Liver (tissue), 9 donors: ENCODE measurements around the gene METTL6. TPM values are rescaled to one million over a fixed set of nuclear protein-coding genes. Genes with fewer than 3 reads are reported as not detected.
A peak's percentile ranks its signal among the peaks of the same experiment; 100 is the strongest.

Experiments used
- DNase-seq: peaks from one replicate; pipeline ENCODE4 v3.0.0-alpha.2; 2017; ENCODE audit warnings: low spot score
- H3K27ac ChIP-seq, 2 donors: one replicate each; pipeline ENCODE4 v1.7.0; 2013; ENCODE audit warnings: inconsistent platforms in 2 of 2, low read length in 2 of 2, control low read depth in 1 of 2, low read depth in 1 of 2, mild to moderate bottlenecking in 1 of 2
- H3K27me3 ChIP-seq, 4 donors: one replicate each; pipeline versions ENCODE4 v1.6.1 to v1.7.0; 2013; ENCODE audit warnings: low read length in 3 of 4, inconsistent platforms in 1 of 4, mild to moderate bottlenecking in 1 of 4, moderate library complexity in 1 of 4; ENCODE audit not compliant: control insufficient read depth in 4 of 4, insufficient read depth in 4 of 4
- H3K36me3 ChIP-seq, 4 donors: one replicate each; pipeline versions ENCODE4 v1.6.1 to v1.7.0; 2013; ENCODE audit warnings: low read length in 3 of 4, mild to moderate bottlenecking in 3 of 4, low read depth in 1 of 4, moderate library complexity in 1 of 4; ENCODE audit not compliant: control insufficient read depth in 4 of 4, insufficient read depth in 3 of 4
- H3K4me1 ChIP-seq, 4 donors: one replicate each; pipeline versions ENCODE4 v1.6.1 to v1.7.0; 2013; ENCODE audit warnings: low read length in 3 of 4, mild to moderate bottlenecking in 3 of 4, moderate library complexity in 1 of 4; ENCODE audit not compliant: control insufficient read depth in 4 of 4, insufficient read depth in 4 of 4
- H3K4me3 ChIP-seq, 3 donors: one replicate each; pipeline versions ENCODE4 v1.6.1 to v1.7.0; 2013; ENCODE audit warnings: low read length in 3 of 3, control low read depth in 1 of 3, low read depth in 1 of 3, mild to moderate bottlenecking in 1 of 3
- H3K9ac ChIP-seq, 2 donors: one replicate each; pipeline ENCODE4 v1.7.0; 2013; ENCODE audit warnings: low read length in 2 of 2, mild to moderate bottlenecking in 2 of 2, moderate library complexity in 2 of 2, control low read depth in 1 of 2, low read depth in 1 of 2
- H3K9me3 ChIP-seq, 4 donors: one replicate each; pipeline versions ENCODE4 v1.6.1 to v1.7.0; 2013; ENCODE audit warnings: low read length in 3 of 4; ENCODE audit not compliant: control insufficient read depth in 4 of 4
- EGR1 ChIP-seq, 2 donors: IDR thresholded peaks; 2 replicates each; pipeline ENCODE4 v1.6.1; 2016 to 2018; ENCODE audit warnings: antibody characterized with exemption in 2 of 2, low read depth in 2 of 2
- FOXA1 ChIP-seq: IDR thresholded peaks from 2 replicates; pipeline ENCODE4 v1.6.1; 2016; ENCODE audit warnings: antibody characterized with exemption
- FOXA2 ChIP-seq: IDR thresholded peaks from 2 replicates; pipeline ENCODE4 v1.6.1; 2016; ENCODE audit warnings: antibody characterized with exemption
- GABPA ChIP-seq, 2 donors: IDR thresholded peaks in 1 of 2; conservative IDR thresholded peaks in 1 of 2; 2 replicates each; pipeline ENCODE4 v1.6.1; 2016; ENCODE audit warnings: antibody characterized with exemption in 2 of 2, mild to moderate bottlenecking in 1 of 2, moderate library complexity in 1 of 2
- HNF4A ChIP-seq, 2 donors: conservative IDR thresholded peaks; 2 replicates each; pipeline ENCODE4 v1.6.1; 2016; ENCODE audit warnings: antibody characterized with exemption in 2 of 2, mild to moderate bottlenecking in 2 of 2
- HNF4G ChIP-seq: IDR thresholded peaks from 2 replicates; pipeline ENCODE4 v1.6.1; 2016; ENCODE audit warnings: antibody characterized with exemption
- JUND ChIP-seq, 2 donors: IDR thresholded peaks; 2 replicates each; pipeline ENCODE4 v1.6.1; 2016; ENCODE audit warnings: antibody characterized with exemption in 2 of 2
- NR2F2 ChIP-seq: IDR thresholded peaks from 2 replicates; pipeline ENCODE4 v1.6.1; 2016; ENCODE audit warnings: antibody characterized with exemption
- RAD21 ChIP-seq, 2 donors: IDR thresholded peaks; 2 replicates each; pipeline ENCODE4 v1.6.1; 2016; ENCODE audit warnings: antibody characterized with exemption in 2 of 2, mild to moderate bottlenecking in 2 of 2
- RXRA ChIP-seq, 2 donors: IDR thresholded peaks; 2 replicates each; pipeline ENCODE4 v1.6.1; 2017 to 2018; ENCODE audit warnings: antibody characterized with exemption in 2 of 2, mild to moderate bottlenecking in 1 of 2
- SP1 ChIP-seq: IDR thresholded peaks from 2 replicates; pipeline ENCODE4 v1.6.1; 2018; ENCODE audit warnings: antibody characterized with exemption, mild to moderate bottlenecking
- TAF1 ChIP-seq: conservative IDR thresholded peaks from 2 replicates; pipeline ENCODE4 v1.6.1; 2016; ENCODE audit warnings: antibody characterized with exemption, mild to moderate bottlenecking
- YY1 ChIP-seq: IDR thresholded peaks from 2 replicates; pipeline ENCODE4 v1.6.1; 2016; ENCODE audit warnings: antibody characterized with exemption, mild to moderate bottlenecking
- WGBS: extraction: QIAGEN DNeasy Blood & Tissue Kit; methylation state at CpG from one replicate; pipeline ENCODE4 v1.1.7; 2013; 5-methylcytosine and 5-hydroxymethylcytosine counted together
- polyA plus RNA-seq, 2 donors: library from polyadenylated mRNA; stranded (reverse) in 1 of 2; unstranded in 1 of 2; fragments of 200-250 nt in 1 of 2; fragments of >200 nt in 1 of 2; fragmentation: Nextera tagmentation in 1 of 2; extraction: Ambion mirVana in 1 of 2; gene quantifications; one replicate each; pipeline versions ENCODE4 v1.2.1 to v1.2.3, GENCODE V29; 2013 to 2015
- total RNA-seq, 2 donors: library from RNA; depleted of rRNA; stranded (reverse); fragments of >200 nt; gene quantifications; one replicate each; pipeline ENCODE4 v1.2.3, GENCODE V29; 2014
- TF ChIP-seq, protein P1 (sequence below): IDR thresholded peaks from 2 replicates; pipeline ENCODE4 v1.6.1; 2016; ENCODE audit warnings: antibody characterized with exemption, mild to moderate bottlenecking
- TF ChIP-seq, protein P2 (sequence below): IDR thresholded peaks from 2 replicates; pipeline ENCODE4 v1.6.1; 2016; ENCODE audit warnings: antibody characterized with exemption
- TF ChIP-seq, protein P3 (sequence below): IDR thresholded peaks from 2 replicates; pipeline ENCODE4 v1.6.1; 2016; ENCODE audit warnings: antibody characterized with exemption
- TF ChIP-seq, protein P4 (sequence below): fragments of 150-350 bp; IDR thresholded peaks from 2 replicates; pipeline ENCODE4 v1.5.1; 2017; ENCODE audit warnings: improper control_type of control experiment, low read depth, low read length; ENCODE audit not compliant: missing input control
- TF ChIP-seq, protein P5 (sequence below): IDR thresholded peaks from 2 replicates; pipeline ENCODE4 v1.6.1; 2016; ENCODE audit warnings: antibody characterized with exemption
- donor health status: healthy.
- donor health status: healthy.
- donor health status: healthy.
- donor health status: healthy.
- donor health status: healthy.

METTL6 gene
- total and polyA plus RNA-seq, 4 donors, result 2.0 to 9.1 (median 5.9) TPM

GRCh38 chr3:15409774-15410173, 17.6 kb downstream of the METTL6 start:
- WGBS, result 93% methylated on average over 2 of the region's 2 CpGs
- H3K27ac ChIP-seq, result peak overlapping the region; percentile 64 to 85
- peaks cover 0 to 11% (median 4%) of the 10 kb centered on the region in 4 donors for H3K4me1 ChIP-seq

GRCh38 chr3:15409239-15409638, 18.1 kb downstream of the METTL6 start:
- H3K27ac ChIP-seq, result peak overlapping the region; percentile 67 to 85
- H3K4me3 ChIP-seq, result no peak overlapping the region
- H3K4me1 ChIP-seq, result peaks cover 0 to 11% (median 4%) of the 10 kb centered on the region in 4 donors
- WGBS, result 53% methylated on average over 3 of the region's 3 CpGs
- DNase-seq, result no peak
- H3K9me3 ChIP-seq, result no peaks in the 10 kb centered on the region
- no peaks in the 10 kb centered on the region for H3K27me3 ChIP-seq
- peak overlapping the region in 1 of 2 donors; percentile 54 for H3K9ac ChIP-seq
- peaks cover 2 to 29% (median 16%) of the 10 kb centered on the region in 4 donors for H3K36me3 ChIP-seq
- TF ChIP-seq GABPA (IDR thresholded peaks at IDR 0.05 in 1 of 2, conservative IDR thresholded peaks at IDR 0.05 in 1 of 2) (peak in 1 of 2 donors; percentile 66), HNF4G (no peak), RXRA (IDR thresholded peaks at IDR 0.05) (peak; percentile 65 to 91), RAD21 (IDR thresholded peaks at IDR 0.05) (peak; percentile 42 to 46), HNF4A (conservative IDR thresholded peaks at IDR 0.05) (peak; percentile 80 to 83), YY1 (peak; percentile 37), SP1 (peak; percentile 59), FOXA2 (peak; percentile 54), NR2F2 (peak; percentile 10), FOXA1 (peak; percentile 29), TAF1 (no peak), JUND (IDR thresholded peaks at IDR 0.05) (peak; percentile 48 to 75), EGR1 (IDR thresholded peaks at IDR 0.05; ENCODE audit: low read depth in 2 of 2) (peak in 1 of 2 donors; percentile 81)
- TF ChIP-seq, protein P1, sequence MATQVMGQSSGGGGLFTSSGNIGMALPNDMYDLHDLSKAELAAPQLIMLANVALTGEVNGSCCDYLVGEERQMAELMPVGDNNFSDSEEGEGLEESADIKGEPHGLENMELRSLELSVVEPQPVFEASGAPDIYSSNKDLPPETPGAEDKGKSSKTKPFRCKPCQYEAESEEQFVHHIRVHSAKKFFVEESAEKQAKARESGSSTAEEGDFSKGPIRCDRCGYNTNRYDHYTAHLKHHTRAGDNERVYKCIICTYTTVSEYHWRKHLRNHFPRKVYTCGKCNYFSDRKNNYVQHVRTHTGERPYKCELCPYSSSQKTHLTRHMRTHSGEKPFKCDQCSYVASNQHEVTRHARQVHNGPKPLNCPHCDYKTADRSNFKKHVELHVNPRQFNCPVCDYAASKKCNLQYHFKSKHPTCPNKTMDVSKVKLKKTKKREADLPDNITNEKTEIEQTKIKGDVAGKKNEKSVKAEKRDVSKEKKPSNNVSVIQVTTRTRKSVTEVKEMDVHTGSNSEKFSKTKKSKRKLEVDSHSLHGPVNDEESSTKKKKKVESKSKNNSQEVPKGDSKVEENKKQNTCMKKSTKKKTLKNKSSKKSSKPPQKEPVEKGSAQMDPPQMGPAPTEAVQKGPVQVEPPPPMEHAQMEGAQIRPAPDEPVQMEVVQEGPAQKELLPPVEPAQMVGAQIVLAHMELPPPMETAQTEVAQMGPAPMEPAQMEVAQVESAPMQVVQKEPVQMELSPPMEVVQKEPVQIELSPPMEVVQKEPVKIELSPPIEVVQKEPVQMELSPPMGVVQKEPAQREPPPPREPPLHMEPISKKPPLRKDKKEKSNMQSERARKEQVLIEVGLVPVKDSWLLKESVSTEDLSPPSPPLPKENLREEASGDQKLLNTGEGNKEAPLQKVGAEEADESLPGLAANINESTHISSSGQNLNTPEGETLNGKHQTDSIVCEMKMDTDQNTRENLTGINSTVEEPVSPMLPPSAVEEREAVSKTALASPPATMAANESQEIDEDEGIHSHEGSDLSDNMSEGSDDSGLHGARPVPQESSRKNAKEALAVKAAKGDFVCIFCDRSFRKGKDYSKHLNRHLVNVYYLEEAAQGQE, result peak; percentile 72
- TF ChIP-seq, protein P2, sequence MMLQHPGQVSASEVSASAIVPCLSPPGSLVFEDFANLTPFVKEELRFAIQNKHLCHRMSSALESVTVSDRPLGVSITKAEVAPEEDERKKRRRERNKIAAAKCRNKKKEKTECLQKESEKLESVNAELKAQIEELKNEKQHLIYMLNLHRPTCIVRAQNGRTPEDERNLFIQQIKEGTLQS, result peak; percentile 60
- TF ChIP-seq, protein P3, sequence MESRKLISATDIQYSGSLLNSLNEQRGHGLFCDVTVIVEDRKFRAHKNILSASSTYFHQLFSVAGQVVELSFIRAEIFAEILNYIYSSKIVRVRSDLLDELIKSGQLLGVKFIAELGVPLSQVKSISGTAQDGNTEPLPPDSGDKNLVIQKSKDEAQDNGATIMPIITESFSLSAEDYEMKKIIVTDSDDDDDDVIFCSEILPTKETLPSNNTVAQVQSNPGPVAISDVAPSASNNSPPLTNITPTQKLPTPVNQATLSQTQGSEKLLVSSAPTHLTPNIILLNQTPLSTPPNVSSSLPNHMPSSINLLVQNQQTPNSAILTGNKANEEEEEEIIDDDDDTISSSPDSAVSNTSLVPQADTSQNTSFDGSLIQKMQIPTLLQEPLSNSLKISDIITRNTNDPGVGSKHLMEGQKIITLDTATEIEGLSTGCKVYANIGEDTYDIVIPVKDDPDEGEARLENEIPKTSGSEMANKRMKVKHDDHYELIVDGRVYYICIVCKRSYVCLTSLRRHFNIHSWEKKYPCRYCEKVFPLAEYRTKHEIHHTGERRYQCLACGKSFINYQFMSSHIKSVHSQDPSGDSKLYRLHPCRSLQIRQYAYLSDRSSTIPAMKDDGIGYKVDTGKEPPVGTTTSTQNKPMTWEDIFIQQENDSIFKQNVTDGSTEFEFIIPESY, result peak; percentile 83
- TF ChIP-seq, protein P4, sequence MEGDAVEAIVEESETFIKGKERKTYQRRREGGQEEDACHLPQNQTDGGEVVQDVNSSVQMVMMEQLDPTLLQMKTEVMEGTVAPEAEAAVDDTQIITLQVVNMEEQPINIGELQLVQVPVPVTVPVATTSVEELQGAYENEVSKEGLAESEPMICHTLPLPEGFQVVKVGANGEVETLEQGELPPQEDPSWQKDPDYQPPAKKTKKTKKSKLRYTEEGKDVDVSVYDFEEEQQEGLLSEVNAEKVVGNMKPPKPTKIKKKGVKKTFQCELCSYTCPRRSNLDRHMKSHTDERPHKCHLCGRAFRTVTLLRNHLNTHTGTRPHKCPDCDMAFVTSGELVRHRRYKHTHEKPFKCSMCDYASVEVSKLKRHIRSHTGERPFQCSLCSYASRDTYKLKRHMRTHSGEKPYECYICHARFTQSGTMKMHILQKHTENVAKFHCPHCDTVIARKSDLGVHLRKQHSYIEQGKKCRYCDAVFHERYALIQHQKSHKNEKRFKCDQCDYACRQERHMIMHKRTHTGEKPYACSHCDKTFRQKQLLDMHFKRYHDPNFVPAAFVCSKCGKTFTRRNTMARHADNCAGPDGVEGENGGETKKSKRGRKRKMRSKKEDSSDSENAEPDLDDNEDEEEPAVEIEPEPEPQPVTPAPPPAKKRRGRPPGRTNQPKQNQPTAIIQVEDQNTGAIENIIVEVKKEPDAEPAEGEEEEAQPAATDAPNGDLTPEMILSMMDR, result no peak
- TF ChIP-seq, protein P5, sequence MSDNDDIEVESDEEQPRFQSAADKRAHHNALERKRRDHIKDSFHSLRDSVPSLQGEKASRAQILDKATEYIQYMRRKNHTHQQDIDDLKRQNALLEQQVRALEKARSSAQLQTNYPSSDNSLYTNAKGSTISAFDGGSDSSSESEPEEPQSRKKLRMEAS, result peak; percentile 68

More at GRCh38 chr3:15409774-15410173, 17.6 kb downstream of the METTL6 start:
- no peak overlapping the region for H3K9ac ChIP-seq
- no peaks in the 10 kb centered on the region for H3K27me3 ChIP-seq
- TF ChIP-seq JUND (IDR thresholded peaks at IDR 0.05) (no peak), RAD21 (IDR thresholded peaks at IDR 0.05) (no peak), SP1 (no peak), NR2F2 (no peak), YY1 (no peak), FOXA2 (no peak), GABPA (IDR thresholded peaks at IDR 0.05 in 1 of 2, conservative IDR thresholded peaks at IDR 0.05 in 1 of 2) (no peak), EGR1 (IDR thresholded peaks at IDR 0.05; ENCODE audit: low read depth in 2 of 2) (no peak), TAF1 (no peak), HNF4G (no peak), FOXA1 (no peak), RXRA (IDR thresholded peaks at IDR 0.05) (no peak)
- TF ChIP-seq, protein P2, result no peak
- TF ChIP-seq, protein P4, result no peak
- DNase-seq, result no peak
- H3K4me3 ChIP-seq, result no peak overlapping the region
- H3K9me3 ChIP-seq, result no peaks in the 10 kb centered on the region
- peaks cover 4 to 33% (median 20%) of the 10 kb centered on the region in 4 donors for H3K36me3 ChIP-seq
